Measurements from ENCODE around the gene DLX2.

Gene DLX2

GRCh38 chr2:172100080-172100934 is 2.4 kb downstream of the DLX2 start:
- Mint-ChIP-seq H3K27me3 (peaks cover 39% of the 10 kb centered on the region), H3K4me3 (peak overlapping the region; percentile 83), H3K9me3 (ENCODE audit: low read depth) (no peaks in the 10 kb centered on the region), H3K27ac (peak overlapping the region; percentile 23), H3K36me3 (no peaks in the 10 kb centered on the region), H3K4me1 (ENCODE audit: low read depth) (peaks cover 58% of the 10 kb centered on the region)

- Mint-ChIP-seq H3K4me3 (no peak overlapping the region), H3K27me3 (peaks cover 37% of the 10 kb centered on the region), H3K27ac (no peak overlapping the region), H3K36me3 (no peaks in the 10 kb centered on the region), H3K9me3 (ENCODE audit: low read depth) (no peaks in the 10 kb centered on the region), H3K4me1 (ENCODE audit: low read depth) (peaks cover 58% of the 10 kb centered on the region)
Observed at GRCh38 chr2:172099472-172100079, 3.1 kb downstream of the DLX2 start.

GRCh38 chr2:172098650-172099471 is 3.8 kb downstream of the DLX2 start:
- peaks cover 56% of the 10 kb centered on the region for H3K4me1 Mint-ChIP-seq (ENCODE audit: low read depth)
- peaks cover 35% of the 10 kb centered on the region for H3K27me3 Mint-ChIP-seq
- H3K36me3 Mint-ChIP-seq, result no peaks in the 10 kb centered on the region
- no peak overlapping the region for H3K27ac Mint-ChIP-seq
- no peaks in the 10 kb centered on the region for H3K9me3 Mint-ChIP-seq (ENCODE audit: low read depth)
- peak overlapping the region; percentile 73 for H3K4me3 Mint-ChIP-seq

DNA sequence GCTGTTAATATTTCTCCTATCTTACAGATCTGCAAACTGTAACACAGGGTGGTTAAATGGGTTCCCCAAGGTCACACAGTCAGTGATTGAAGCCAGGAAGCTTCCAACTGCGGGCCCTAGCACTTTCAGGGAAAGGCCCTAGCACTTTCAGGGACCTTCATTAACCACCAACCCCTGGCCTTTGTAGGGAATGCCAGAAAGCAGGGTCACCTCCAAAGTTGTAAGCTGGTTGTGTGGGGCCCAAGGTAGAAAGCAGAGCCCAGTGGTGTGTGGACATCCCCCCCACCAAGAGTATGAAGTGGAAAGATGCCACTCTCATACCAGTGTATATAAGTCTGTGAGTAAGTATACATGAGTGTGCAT is 4.4 kb downstream of the DLX2 start:
- Mint-ChIP-seq H3K27ac (no peak overlapping the region), H3K4me3 (peak overlapping the region; percentile 73), H3K4me1 (ENCODE audit: low read depth) (peaks cover 55% of the 10 kb centered on the region), H3K27me3 (peaks cover 36% of the 10 kb centered on the region), H3K36me3 (no peaks in the 10 kb centered on the region), H3K9me3 (ENCODE audit: low read depth) (no peaks in the 10 kb centered on the region)

DNA sequence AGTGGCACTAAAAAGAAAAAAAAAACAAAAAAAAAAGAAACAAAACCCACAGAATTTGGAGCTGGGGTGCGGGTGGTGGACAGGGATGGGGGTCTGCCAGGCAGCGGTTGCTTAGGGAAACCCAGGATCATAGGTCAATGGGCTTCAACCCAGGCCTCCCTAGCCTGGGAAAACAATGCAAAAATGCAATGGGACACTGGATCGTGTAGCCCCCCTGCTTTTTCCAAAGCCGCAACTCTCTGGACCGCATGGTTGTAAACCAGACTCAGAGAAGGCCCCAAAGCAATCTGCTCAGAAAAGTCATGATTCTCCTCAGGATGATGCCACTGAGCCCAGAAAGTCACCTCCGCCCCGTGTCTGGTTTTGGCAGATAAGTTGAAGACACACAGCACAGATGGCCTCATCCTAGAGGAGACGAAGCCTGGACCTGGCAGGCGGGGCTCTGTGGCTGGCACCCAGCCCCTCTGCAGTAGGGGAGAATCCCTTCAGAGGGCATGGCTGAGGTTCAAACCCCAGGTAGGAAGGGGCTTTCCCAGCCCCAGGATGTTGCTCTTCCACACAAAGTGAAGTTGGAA is 5.1 kb downstream of the DLX2 start:
- Mint-ChIP-seq H3K4me1 (ENCODE audit: low read depth) (peaks cover 54% of the 10 kb centered on the region), H3K4me3 (peak overlapping the region; percentile 58), H3K27ac (no peak overlapping the region), H3K27me3 (peaks cover 38% of the 10 kb centered on the region), H3K36me3 (no peaks in the 10 kb centered on the region), H3K9me3 (ENCODE audit: low read depth) (no peaks in the 10 kb centered on the region)

DNA sequence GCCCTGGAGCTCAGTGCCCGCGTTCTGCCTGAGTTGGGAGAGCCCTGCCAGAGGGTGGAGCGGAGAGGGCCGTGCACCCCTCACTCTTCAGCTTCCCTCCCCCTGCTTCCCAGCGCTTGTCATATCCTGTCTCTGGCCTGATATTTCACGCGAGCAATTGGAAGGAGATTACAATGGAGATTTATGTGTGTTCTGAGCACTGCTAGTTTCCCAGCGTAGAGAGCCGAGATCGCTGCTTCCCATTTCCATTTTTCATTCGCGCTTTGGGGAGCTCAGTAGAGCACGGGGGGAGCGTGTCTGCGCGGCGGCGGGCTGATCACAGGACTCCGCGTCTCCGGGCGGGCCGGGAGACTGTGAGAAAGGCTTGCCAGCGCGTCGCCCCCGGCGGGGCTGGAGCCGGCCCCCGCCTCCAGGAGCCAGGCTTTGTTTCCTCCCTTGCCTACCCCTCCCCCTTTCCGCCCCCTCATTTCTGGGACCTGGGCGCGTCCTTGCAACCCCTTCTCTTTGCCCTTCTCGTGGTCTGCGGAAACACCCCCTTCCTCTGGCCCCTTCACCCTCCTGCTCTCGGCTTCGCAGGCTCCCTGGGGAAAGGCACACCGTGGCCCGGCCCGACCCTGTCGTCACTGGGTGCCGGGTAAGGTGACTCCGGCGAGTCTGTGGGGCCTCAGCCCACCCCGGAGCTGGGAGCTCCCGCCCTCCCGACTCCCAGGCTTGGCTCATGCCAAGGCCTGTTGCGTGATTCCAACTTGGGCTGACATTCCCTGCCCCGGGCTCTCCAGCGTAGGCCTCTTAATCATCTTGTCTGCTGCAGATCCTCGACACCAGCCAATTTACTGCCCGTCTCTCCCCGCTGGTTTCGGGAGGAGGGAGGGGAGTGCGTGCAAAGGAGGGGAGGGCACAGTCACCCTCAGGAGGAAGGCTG is 5.8 kb downstream of the DLX2 start:
- Mint-ChIP-seq H3K27me3 (peaks cover 43% of the 10 kb centered on the region), H3K36me3 (no peaks in the 10 kb centered on the region), H3K27ac (no peak overlapping the region), H3K9me3 (ENCODE audit: low read depth) (no peaks in the 10 kb centered on the region), H3K4me1 (ENCODE audit: low read depth) (peaks cover 51% of the 10 kb centered on the region), H3K4me3 (peak overlapping the region; percentile 84)

GRCh38 chr2:172095905-172096625 is 6.6 kb downstream of the DLX2 start:
- no peaks in the 10 kb centered on the region for H3K36me3 Mint-ChIP-seq
- H3K27ac Mint-ChIP-seq, result no peak overlapping the region
- no peaks in the 10 kb centered on the region for H3K9me3 Mint-ChIP-seq (ENCODE audit: low read depth)
- H3K27me3 Mint-ChIP-seq, result peaks cover 45% of the 10 kb centered on the region
- peak overlapping the region; percentile 89 for H3K4me3 Mint-ChIP-seq
- H3K4me1 Mint-ChIP-seq (ENCODE audit: low read depth), result peaks cover 45% of the 10 kb centered on the region

DNA sequence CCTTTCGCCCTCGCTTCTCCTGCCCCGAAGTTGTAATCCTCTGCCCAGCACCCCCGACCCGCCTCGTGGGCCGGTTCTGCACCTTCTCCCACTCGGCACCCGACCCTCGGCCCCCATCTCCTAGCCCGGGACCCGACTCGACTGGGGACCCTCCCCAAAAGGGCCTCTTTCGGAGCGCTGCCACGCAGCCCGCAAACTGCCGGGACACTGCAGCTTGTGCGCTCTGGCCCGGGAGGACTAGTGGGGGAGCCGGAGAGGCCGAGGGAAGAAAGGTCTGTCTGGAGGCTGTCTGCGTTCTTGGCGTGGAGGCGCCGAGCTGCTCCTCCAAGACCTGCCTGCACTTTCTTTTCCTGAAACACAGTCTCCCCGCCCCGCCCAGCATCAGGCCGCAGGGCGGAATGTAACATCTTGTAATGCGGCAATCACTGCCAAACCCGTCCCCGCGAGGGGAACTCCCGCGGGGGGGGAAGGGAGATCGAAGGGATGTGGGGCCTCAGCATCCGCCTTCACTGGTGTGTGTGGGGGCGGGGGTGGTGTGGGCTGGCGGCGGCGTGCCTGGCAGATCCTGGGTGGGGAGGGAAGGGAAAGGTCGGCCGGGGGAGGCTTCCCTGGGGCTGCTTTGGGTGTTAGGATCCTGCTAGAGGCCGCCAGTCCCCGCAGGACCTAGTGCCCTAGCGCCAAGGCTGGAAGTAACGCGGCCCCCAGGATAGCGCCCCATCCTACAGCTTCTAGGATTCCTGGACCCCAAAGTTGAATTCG is 7.4 kb downstream of the DLX2 start:
- Mint-ChIP-seq H3K4me1 (ENCODE audit: low read depth) (peaks cover 42% of the 10 kb centered on the region), H3K27ac (peak overlapping the region; percentile 46), H3K4me3 (peak overlapping the region; percentile 89), H3K27me3 (peaks cover 47% of the 10 kb centered on the region), H3K9me3 (ENCODE audit: low read depth) (no peaks in the 10 kb centered on the region), H3K36me3 (no peaks in the 10 kb centered on the region)

GRCh38 chr2:172094294-172095145 is 8.2 kb downstream of the DLX2 start:
- Mint-ChIP-seq H3K9me3 (ENCODE audit: low read depth) (no peaks in the 10 kb centered on the region), H3K27ac (no peak overlapping the region), H3K36me3 (no peaks in the 10 kb centered on the region), H3K4me1 (ENCODE audit: low read depth) (peaks cover 40% of the 10 kb centered on the region), H3K27me3 (peaks cover 50% of the 10 kb centered on the region), H3K4me3 (peak overlapping the region; percentile 89)

GRCh38 chr2:172093416-172094293 is 9.0 kb downstream of the DLX2 start:
- peaks cover 38% of the 10 kb centered on the region for H3K4me1 Mint-ChIP-seq (ENCODE audit: low read depth)
- peaks cover 53% of the 10 kb centered on the region for H3K27me3 Mint-ChIP-seq
- H3K36me3 Mint-ChIP-seq, result no peaks in the 10 kb centered on the region
- peak overlapping the region; percentile 56 for H3K4me3 Mint-ChIP-seq
- no peaks in the 10 kb centered on the region for H3K9me3 Mint-ChIP-seq (ENCODE audit: low read depth)
- peak overlapping the region; percentile 61 for H3K27ac Mint-ChIP-seq

DNA sequence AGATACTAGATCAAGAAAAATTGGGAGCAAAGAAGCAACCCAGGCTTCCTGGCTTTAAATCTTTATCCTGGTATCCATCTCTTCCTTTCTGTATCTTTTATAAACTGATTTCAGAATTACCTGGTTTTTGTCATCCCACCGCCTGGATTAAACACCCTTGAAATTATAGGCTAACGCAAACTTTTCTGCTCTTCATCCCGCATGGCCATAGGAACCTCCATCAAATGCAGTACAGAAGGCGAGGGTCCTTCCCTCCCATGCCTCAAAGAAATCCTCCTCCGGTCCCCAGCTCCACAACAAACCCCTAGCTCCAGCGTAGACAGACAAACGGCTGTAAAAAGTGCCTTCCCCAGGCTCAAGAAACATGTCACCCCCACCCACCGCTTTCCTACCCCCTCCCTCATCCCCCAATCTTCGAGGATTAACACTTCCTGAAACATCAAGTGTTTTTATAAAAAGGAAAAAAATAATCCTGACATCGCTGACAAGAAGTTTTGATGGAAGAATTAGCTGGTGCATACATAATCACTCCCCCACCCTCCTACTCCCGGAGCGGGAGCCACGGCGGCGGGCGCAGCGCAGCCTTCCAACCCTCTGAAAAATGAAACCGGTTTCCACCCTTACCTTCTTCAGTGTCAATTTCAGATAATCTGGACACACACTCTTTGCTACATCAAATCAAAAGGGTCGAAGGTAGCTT is 9.8 kb downstream of the DLX2 start:
- Mint-ChIP-seq H3K4me3 (no peak overlapping the region), H3K9me3 (ENCODE audit: low read depth) (no peaks in the 10 kb centered on the region), H3K36me3 (no peaks in the 10 kb centered on the region), H3K4me1 (ENCODE audit: low read depth) (peaks cover 41% of the 10 kb centered on the region), H3K27ac (peak overlapping the region; percentile 61), H3K27me3 (peaks cover 58% of the 10 kb centered on the region)
